Naive thymus-derived CD4-positive, alpha-beta T cell (primary cell): ENCODE data around the gene LAMC1. TPM values are rescaled to one million over a fixed set of nuclear protein-coding genes. Genes with fewer than 3 reads are reported as not detected.

Experiments
- ATAC-seq: fragments of 150-1000 bp; cut with Tn5 transposase; 2 replicates; pipeline ENCODE4 v1.10.0; 2021; ENCODE audit warnings: mild to moderate bottlenecking, moderate library complexity
- CTCF ChIA-PET: fragments of 350-600 bp; sonication (Branson Sonifier 250); formaldehyde crosslinking; loops from one replicate; lab custom pipeline; 2021; ENCODE audit warnings: antibody characterized with exemption; lab: Charles Lee
- POLR2A ChIA-PET: fragments of 350-600 bp; sonication (Branson Sonifier 250); formaldehyde crosslinking; loops from one replicate; lab custom pipeline; 2021; ENCODE audit warnings: antibody characterized with exemption, inconsistent platforms; lab: Charles Lee
- DNase-seq, 9 donors: peaks; one replicate each; pipeline versions ENCODE4 v3.0.0 to v3.0.0-alpha.2; 2020 to 2022; ENCODE audit warnings: mixed read lengths in 1 of 9
- H3K27ac ChIP-seq: one replicate; pipeline ENCODE4 v1.7.0; 2013; ENCODE audit warnings: mild to moderate bottlenecking, low read depth, low read length, moderate library complexity
- H3K27me3 ChIP-seq, 2 donors: one replicate each; pipeline ENCODE4 v1.7.0; 2013; ENCODE audit warnings: low read length in 2 of 2, mild to moderate bottlenecking in 2 of 2, moderate library complexity in 2 of 2; ENCODE audit not compliant: control insufficient read depth in 2 of 2, insufficient read depth in 2 of 2
- H3K36me3 ChIP-seq, 3 experiments: 1 replicate in 2 of 3; 2 replicates in 1 of 3; pipeline ENCODE4 v1.7.0; 2013; ENCODE audit warnings: low read length in 3 of 3, mild to moderate bottlenecking in 3 of 3, moderate library complexity in 1 of 3; ENCODE audit not compliant: insufficient read depth in 3 of 3, control insufficient read depth in 2 of 3
- H3K4me1 ChIP-seq, 2 donors: one replicate each; pipeline ENCODE4 v1.7.0; 2013; ENCODE audit warnings: low read length in 2 of 2, mild to moderate bottlenecking in 2 of 2, moderate library complexity in 1 of 2; ENCODE audit not compliant: control insufficient read depth in 2 of 2, insufficient read depth in 2 of 2
- H3K4me3 ChIP-seq: 2 replicates; pipeline ENCODE4 v1.7.0; 2013; ENCODE audit warnings: mild to moderate bottlenecking, low read length
- H3K9me3 ChIP-seq, 3 experiments: 1 replicate in 2 of 3; 2 replicates in 1 of 3; pipeline ENCODE4 v1.7.0; 2013; ENCODE audit warnings: low read length in 3 of 3; ENCODE audit not compliant: control insufficient read depth in 2 of 3
- H3K27ac Mint-ChIP-seq, 9 donors: one replicate each; pipeline ENCODE4 v1.8.0; 2020 to 2022; ENCODE audit warnings: mixed read lengths in 9 of 9, mild to moderate bottlenecking in 8 of 9, moderate library complexity in 5 of 9, inconsistent platforms in 2 of 9
- H3K27me3 Mint-ChIP-seq, 5 donors: one replicate each; pipeline ENCODE4 v1.8.0; 2021 to 2022; ENCODE audit warnings: mixed read lengths in 5 of 5, mild to moderate bottlenecking in 1 of 5
- H3K36me3 Mint-ChIP-seq, 5 donors: one replicate each; pipeline ENCODE4 v1.8.0; 2020 to 2022; ENCODE audit warnings: mixed read lengths in 5 of 5, mild to moderate bottlenecking in 3 of 5, inconsistent platforms in 1 of 5
- H3K4me1 Mint-ChIP-seq, 7 donors: one replicate each; pipeline ENCODE4 v1.8.0; 2020 to 2022; ENCODE audit warnings: mixed read lengths in 7 of 7, mild to moderate bottlenecking in 3 of 7, inconsistent platforms in 1 of 7
- H3K4me3 Mint-ChIP-seq, 10 donors: one replicate each; pipeline ENCODE4 v1.8.0; 2020 to 2022; ENCODE audit warnings: mild to moderate bottlenecking in 10 of 10, mixed read lengths in 10 of 10, moderate library complexity in 6 of 10, inconsistent platforms in 2 of 10
- H3K9me3 Mint-ChIP-seq, 11 donors: one replicate each; pipeline ENCODE4 v1.8.0; 2020 to 2022; ENCODE audit warnings: mixed read lengths in 11 of 11, mild to moderate bottlenecking in 4 of 11, inconsistent platforms in 1 of 11, moderate library complexity in 1 of 11
- intact Hi-C, 2 donors: fragments of 100-400 bp; cut with micrococcal nuclease; formaldehyde crosslinking; loops; one replicate each; pipeline ENCODE4 v1.15.1; 2023
- polyA plus RNA-seq, 2 donors: library from polyadenylated mRNA; unstranded; fragments of 300-500 nt; fragmentation: Illumina TruSeq; gene quantifications; one replicate each; pipeline ENCODE4 v1.2.3, GENCODE V29; 2021
- total RNA-seq, 6 experiments: library from RNA in 5 of 6; stranded (reverse) in 5 of 6; gene quantifications; 1 replicate in 5 of 6; 2 replicates in 1 of 6; pipeline ENCODE4 v1.2.3 and lab custom pipeline; 2021 to 2026

LAMC1 gene
- total and polyA plus RNA-seq, 7 experiments from 2014 or later, result 0.02 to 1.3 (median 0.24) TPM; not detected in 2

GRCh38 chr1:183000167-183000962 is 22.9 kb upstream of the LAMC1 start:
- H3K4me1 ChIP-seq, result no peaks in the 10 kb centered on the region
- Mint-ChIP-seq H3K27ac (no peak overlapping the region), H3K4me3 (no peak overlapping the region), H3K9me3 (peaks cover 0 to under 1% (median 0%) of the 10 kb centered on the region in 11 donors), H3K36me3 (no peaks in the 10 kb centered on the region), H3K27me3 (peaks cover 32 to 60% (median 52%) of the 10 kb centered on the region in 5 donors), H3K4me1 (no peaks in the 10 kb centered on the region)
- no peak overlapping the region for H3K27ac ChIP-seq
- POLR2A ChIA-PET, result no interaction called here
- H3K27me3 ChIP-seq, result no peaks in the 10 kb centered on the region
- no peak overlapping the region for H3K4me3 ChIP-seq
- intact Hi-C loops, result no loop called here
- CTCF ChIA-PET, result interaction anchor here (0.6 to 0.7 kb wide), 2 partner anchors 144 to 316 kb away, joined by 3 read pairs; no protein-coding TSS in a partner anchor
- H3K9me3 ChIP-seq, result no peaks in the 10 kb centered on the region
- ATAC-seq, result no peak
- H3K36me3 ChIP-seq, result no peaks in the 10 kb centered on the region
- DNase-seq, result no peak

GRCh38 chr1:183002267-183002666 is 21.0 kb upstream of the LAMC1 start:
- no peak overlapping the region for H3K4me3 ChIP-seq
- Mint-ChIP-seq H3K4me3 (no peak overlapping the region), H3K9me3 (peaks cover 0 to 10% (median 3%) of the 10 kb centered on the region in 11 donors), H3K4me1 (no peaks in the 10 kb centered on the region), H3K27me3 (peaks cover 31 to 65% (median 52%) of the 10 kb centered on the region in 5 donors), H3K27ac (no peak overlapping the region), H3K36me3 (peaks cover 0 to 4% (median 0%) of the 10 kb centered on the region in 5 donors)
- no peaks in the 10 kb centered on the region for H3K9me3 ChIP-seq
- ChIA-PET POLR2A (no interaction called here), CTCF (no interaction called here)
- H3K27ac ChIP-seq, result no peak overlapping the region
- intact Hi-C loops, result no loop called here
- H3K4me1 ChIP-seq, result no peaks in the 10 kb centered on the region
- no peak for DNase-seq
- no peak for ATAC-seq
- no peaks in the 10 kb centered on the region for H3K36me3 ChIP-seq
- no peaks in the 10 kb centered on the region for H3K27me3 ChIP-seq

GRCh38 chr1:183002797-183003196 is 20.4 kb upstream of the LAMC1 start:
- Mint-ChIP-seq H3K9me3 (peaks cover 0 to 12% (median 3%) of the 10 kb centered on the region in 11 donors), H3K36me3 (peaks cover 0 to 4% (median 0%) of the 10 kb centered on the region in 5 donors), H3K27ac (no peak overlapping the region), H3K27me3 (peaks cover 28 to 65% (median 55%) of the 10 kb centered on the region in 5 donors), H3K4me3 (no peak overlapping the region), H3K4me1 (no peaks in the 10 kb centered on the region)
- no peaks in the 10 kb centered on the region for H3K9me3 ChIP-seq
- DNase-seq (no peak), ATAC-seq (no peak)
- no peaks in the 10 kb centered on the region for H3K36me3 ChIP-seq
- no peak overlapping the region for H3K4me3 ChIP-seq
- CTCF ChIA-PET, result no interaction called here
- POLR2A ChIA-PET, result no interaction called here
- no peaks in the 10 kb centered on the region for H3K27me3 ChIP-seq
- intact Hi-C loops, result no loop called here
- no peaks in the 10 kb centered on the region for H3K4me1 ChIP-seq
- no peak overlapping the region for H3K27ac ChIP-seq

- POLR2A ChIA-PET, result no interaction called here
- CTCF ChIA-PET, result no interaction called here
- DNase-seq (no peak), ATAC-seq (no peak)
- peaks cover 26 to 65% (median 54%) of the 10 kb centered on the region in 5 donors for H3K27me3 Mint-ChIP-seq
- intact Hi-C loops, result no loop called here
- no peaks in the 10 kb centered on the region for H3K27me3 ChIP-seq
- H3K36me3 Mint-ChIP-seq, result peaks cover 0 to 4% (median 0%) of the 10 kb centered on the region in 5 donors
- no peak overlapping the region for H3K27ac Mint-ChIP-seq
- no peaks in the 10 kb centered on the region for H3K4me1 Mint-ChIP-seq
- H3K9me3 ChIP-seq, result no peaks in the 10 kb centered on the region
- H3K4me1 ChIP-seq, result no peaks in the 10 kb centered on the region
- H3K9me3 Mint-ChIP-seq, result peaks cover 0 to 12% (median 3%) of the 10 kb centered on the region in 11 donors
- H3K27ac ChIP-seq, result no peak overlapping the region
- H3K4me3 ChIP-seq, result no peak overlapping the region
- no peaks in the 10 kb centered on the region for H3K36me3 ChIP-seq
- no peak overlapping the region for H3K4me3 Mint-ChIP-seq
Measured at GRCh38 chr1:183003203-183003602, 20.0 kb upstream of the LAMC1 start.

- Histone ChIP-seq H3K27ac (no peak overlapping the region), H3K4me1 (no peaks in the 10 kb centered on the region), H3K36me3 (no peaks in the 10 kb centered on the region), H3K27me3 (no peaks in the 10 kb centered on the region), H3K4me3 (no peak overlapping the region), H3K9me3 (no peaks in the 10 kb centered on the region)
- Mint-ChIP-seq H3K4me1 (no peaks in the 10 kb centered on the region), H3K27me3 (peaks cover 25 to 68% (median 57%) of the 10 kb centered on the region in 5 donors), H3K36me3 (peaks cover 0 to 4% (median 0%) of the 10 kb centered on the region in 5 donors), H3K4me3 (no peak overlapping the region), H3K27ac (no peak overlapping the region), H3K9me3 (peaks cover 0 to 12% (median 4%) of the 10 kb centered on the region in 11 donors)
- POLR2A ChIA-PET, result no interaction called here
- DNase-seq (no peak), ATAC-seq (no peak)
- CTCF ChIA-PET, result interaction anchor here (0.6 kb wide), 2 partner anchors 11 to 83 kb away, joined by 3 read pairs; no protein-coding TSS in a partner anchor
- intact Hi-C loops, result no loop called here
Measured at GRCh38 chr1:183004141-183004540, 19.1 kb upstream of the LAMC1 start.

- H3K4me3 ChIP-seq, result no peak overlapping the region
- Mint-ChIP-seq H3K27ac (no peak overlapping the region), H3K9me3 (peaks cover 0 to 32% (median 10%) of the 10 kb centered on the region in 11 donors), H3K27me3 (peaks cover 11 to 65% (median 53%) of the 10 kb centered on the region in 5 donors), H3K36me3 (peaks cover 0 to 13% (median 0%) of the 10 kb centered on the region in 5 donors), H3K4me3 (no peak overlapping the region), H3K4me1 (no peaks in the 10 kb centered on the region)
- H3K9me3 ChIP-seq, result peaks cover 0 to 7% (median 0%) of the 10 kb centered on the region in 3 experiments
- no peak overlapping the region for H3K27ac ChIP-seq
- intact Hi-C loops, result no loop called here
- H3K4me1 ChIP-seq, result no peaks in the 10 kb centered on the region
- POLR2A ChIA-PET, result no interaction called here
- ATAC-seq, result no peak
- no peaks in the 10 kb centered on the region for H3K36me3 ChIP-seq
- no peak for DNase-seq
- CTCF ChIA-PET, result no interaction called here
- no peaks in the 10 kb centered on the region for H3K27me3 ChIP-seq
Measured at GRCh38 chr1:183011859-183012258, 11.4 kb upstream of the LAMC1 start.
